ENCODE results near the gene ING4. TPM values are rescaled to one million over a fixed set of nuclear protein-coding genes. Genes with fewer than 3 reads are reported as not detected.

The ING4 gene
- total and polyA plus RNA-seq, 4 donors: 13.9 to 18.1 (median 15.2) TPM

DNA sequence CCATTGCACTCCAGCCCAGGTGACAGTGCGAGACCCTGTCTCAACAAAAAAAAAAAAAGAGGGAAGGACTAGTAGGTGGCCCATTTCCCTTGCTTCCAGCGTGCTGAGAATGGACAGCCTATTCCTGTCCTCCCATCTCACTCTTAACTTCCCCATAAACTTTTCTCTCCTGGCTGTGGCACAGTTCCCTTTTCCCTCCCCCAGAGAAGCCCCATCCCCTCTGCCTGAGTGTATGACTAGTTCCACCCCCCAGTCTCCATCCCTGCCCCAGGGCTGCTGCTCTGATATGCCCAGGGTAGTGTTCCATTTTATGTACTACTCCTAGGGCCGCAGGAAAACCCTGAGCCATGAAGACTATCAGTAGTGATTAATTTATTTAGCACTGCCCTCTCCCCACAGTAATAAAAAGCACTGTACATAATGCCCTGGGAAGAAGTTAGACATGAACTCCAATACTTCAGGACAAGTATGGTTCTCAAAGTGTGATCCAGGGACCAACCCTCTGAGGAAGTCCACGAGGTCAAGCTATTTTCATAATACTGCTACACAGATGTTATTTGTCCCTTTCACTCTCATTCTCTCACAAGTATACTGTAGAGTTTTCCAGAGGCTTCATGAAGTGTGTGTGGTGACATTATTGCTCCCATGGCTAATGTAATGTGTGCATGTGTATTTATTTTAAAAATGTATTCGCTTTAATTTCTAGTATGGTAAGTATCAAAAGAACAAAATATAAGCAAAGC lies 44.3 kb downstream of the ING4 start (continued):
- TF ChIP-seq ZBTB33 (IDR thresholded peaks at IDR 0.05) (no peak), SP1 (IDR thresholded peaks at IDR 0.05) (no peak), GABPA (IDR thresholded peaks at IDR 0.05 in 1 of 2, conservative IDR thresholded peaks at IDR 0.05 in 1 of 2) (no peak), NR2F2 (IDR thresholded peaks at IDR 0.05) (no peak), TAF1 (conservative IDR thresholded peaks at IDR 0.05) (no peak), RAD21 (IDR thresholded peaks at IDR 0.05) (no peak)

DNA sequence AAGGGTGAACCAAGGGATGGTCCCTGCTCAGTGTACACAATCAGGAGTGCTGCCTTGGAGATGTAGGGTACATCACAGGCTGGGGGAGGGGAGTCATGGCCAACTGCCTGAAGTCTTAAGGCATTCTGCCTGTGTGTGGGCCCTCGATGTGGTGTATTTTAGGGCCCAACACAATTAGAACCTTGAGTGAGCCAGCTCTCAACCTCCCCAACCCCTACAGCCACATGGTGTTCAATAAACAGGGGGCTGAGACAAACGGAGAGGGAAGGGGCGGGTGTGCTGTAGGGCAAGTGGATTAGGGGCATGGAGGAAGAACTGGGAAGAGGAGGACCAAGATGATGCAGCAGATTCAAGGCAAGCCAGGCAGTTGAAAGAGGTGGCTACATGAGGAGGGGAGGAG lies 47.1 kb downstream of the ING4 start:
- Histone ChIP-seq H3K36me3 (ENCODE audit: control insufficient read depth in 4 of 4, insufficient read depth in 3 of 4, low read depth in 1 of 4, low read length in 3 of 4) (no peaks in the 10 kb centered on the region), H3K27me3 (ENCODE audit: control insufficient read depth in 4 of 4, insufficient read depth in 4 of 4, low read length in 3 of 4) (no peaks in the 10 kb centered on the region), H3K9ac (ENCODE audit: low read depth in 1 of 2, low read length in 2 of 2) (no peak overlapping the region), H3K4me1 (ENCODE audit: control insufficient read depth in 4 of 4, insufficient read depth in 4 of 4, low read length in 3 of 4) (peaks cover 13 to 24% (median 19%) of the 10 kb centered on the region in 4 donors), H3K27ac (ENCODE audit: low read depth in 1 of 2, low read length in 2 of 2) (no peak overlapping the region), H3K9me3 (ENCODE audit: control insufficient read depth in 4 of 4, low read length in 3 of 4) (no peaks in the 10 kb centered on the region), H3K4me3 (ENCODE audit: low read depth in 1 of 3, low read length in 3 of 3) (no peak overlapping the region)
- no peak for TF ChIP-seq JUND (IDR thresholded peaks at IDR 0.05)
- no peak for TF ChIP-seq RXRA (IDR thresholded peaks at IDR 0.05)
- TF ChIP-seq, protein P1, sequence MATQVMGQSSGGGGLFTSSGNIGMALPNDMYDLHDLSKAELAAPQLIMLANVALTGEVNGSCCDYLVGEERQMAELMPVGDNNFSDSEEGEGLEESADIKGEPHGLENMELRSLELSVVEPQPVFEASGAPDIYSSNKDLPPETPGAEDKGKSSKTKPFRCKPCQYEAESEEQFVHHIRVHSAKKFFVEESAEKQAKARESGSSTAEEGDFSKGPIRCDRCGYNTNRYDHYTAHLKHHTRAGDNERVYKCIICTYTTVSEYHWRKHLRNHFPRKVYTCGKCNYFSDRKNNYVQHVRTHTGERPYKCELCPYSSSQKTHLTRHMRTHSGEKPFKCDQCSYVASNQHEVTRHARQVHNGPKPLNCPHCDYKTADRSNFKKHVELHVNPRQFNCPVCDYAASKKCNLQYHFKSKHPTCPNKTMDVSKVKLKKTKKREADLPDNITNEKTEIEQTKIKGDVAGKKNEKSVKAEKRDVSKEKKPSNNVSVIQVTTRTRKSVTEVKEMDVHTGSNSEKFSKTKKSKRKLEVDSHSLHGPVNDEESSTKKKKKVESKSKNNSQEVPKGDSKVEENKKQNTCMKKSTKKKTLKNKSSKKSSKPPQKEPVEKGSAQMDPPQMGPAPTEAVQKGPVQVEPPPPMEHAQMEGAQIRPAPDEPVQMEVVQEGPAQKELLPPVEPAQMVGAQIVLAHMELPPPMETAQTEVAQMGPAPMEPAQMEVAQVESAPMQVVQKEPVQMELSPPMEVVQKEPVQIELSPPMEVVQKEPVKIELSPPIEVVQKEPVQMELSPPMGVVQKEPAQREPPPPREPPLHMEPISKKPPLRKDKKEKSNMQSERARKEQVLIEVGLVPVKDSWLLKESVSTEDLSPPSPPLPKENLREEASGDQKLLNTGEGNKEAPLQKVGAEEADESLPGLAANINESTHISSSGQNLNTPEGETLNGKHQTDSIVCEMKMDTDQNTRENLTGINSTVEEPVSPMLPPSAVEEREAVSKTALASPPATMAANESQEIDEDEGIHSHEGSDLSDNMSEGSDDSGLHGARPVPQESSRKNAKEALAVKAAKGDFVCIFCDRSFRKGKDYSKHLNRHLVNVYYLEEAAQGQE (IDR thresholded peaks at IDR 0.05): no peak
- TF ChIP-seq, protein P2, sequence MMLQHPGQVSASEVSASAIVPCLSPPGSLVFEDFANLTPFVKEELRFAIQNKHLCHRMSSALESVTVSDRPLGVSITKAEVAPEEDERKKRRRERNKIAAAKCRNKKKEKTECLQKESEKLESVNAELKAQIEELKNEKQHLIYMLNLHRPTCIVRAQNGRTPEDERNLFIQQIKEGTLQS (IDR thresholded peaks at IDR 0.05): no peak
- no peak for TF ChIP-seq SP1 (IDR thresholded peaks at IDR 0.05)
- TF ChIP-seq TAF1 (conservative IDR thresholded peaks at IDR 0.05): no peak
- TF ChIP-seq YY1 (IDR thresholded peaks at IDR 0.05): no peak
- no peak for TF ChIP-seq RAD21 (IDR thresholded peaks at IDR 0.05)
- no peak for TF ChIP-seq GABPA (IDR thresholded peaks at IDR 0.05 in 1 of 2, conservative IDR thresholded peaks at IDR 0.05 in 1 of 2)
- no peak for TF ChIP-seq FOXA1 (IDR thresholded peaks at IDR 0.05)
- no peak for DNase-seq (ENCODE audit: low spot score)
- 73% methylated on average over 3 of the region's 3 CpGs for WGBS

DNA sequence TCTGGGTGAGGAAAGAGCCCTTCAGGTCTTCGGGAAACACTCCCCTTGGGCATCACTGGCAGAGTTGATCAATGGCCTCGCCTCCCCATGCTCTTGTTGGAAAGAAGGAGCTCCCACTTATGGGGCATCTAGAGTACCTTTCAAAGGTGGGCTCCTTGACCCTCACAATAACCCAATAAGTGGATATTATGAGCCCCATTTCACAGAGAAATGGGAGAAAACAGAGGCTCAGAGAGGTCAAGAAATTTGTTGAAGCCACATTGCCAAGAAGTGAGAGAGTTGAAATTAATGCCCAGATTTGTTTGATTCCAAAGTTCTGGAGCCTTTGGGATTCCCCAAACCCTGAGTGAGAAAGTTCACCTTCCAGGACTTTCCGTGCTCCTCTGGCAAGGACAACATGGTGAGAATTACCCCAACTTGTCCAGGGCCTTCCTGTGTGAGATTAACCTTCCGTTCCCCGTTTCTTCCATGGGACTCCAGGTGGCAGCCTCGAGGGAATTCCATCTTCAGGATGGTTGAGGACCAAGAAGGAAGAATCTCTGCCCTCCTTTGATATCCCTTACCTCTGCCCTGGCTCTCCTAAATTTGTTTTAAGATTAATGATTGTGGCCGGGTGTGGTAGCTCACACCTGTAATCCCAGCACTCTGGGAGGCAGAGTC lies 48.3 kb downstream of the ING4 start:
- 45% methylated on average over 7 of the region's 7 CpGs for WGBS
- Histone ChIP-seq H3K9ac (ENCODE audit: low read depth in 1 of 2, low read length in 2 of 2) (peak overlapping the region in 1 of 2 donors; percentile 8), H3K27me3 (ENCODE audit: control insufficient read depth in 4 of 4, insufficient read depth in 4 of 4, low read length in 3 of 4) (no peaks in the 10 kb centered on the region), H3K4me3 (ENCODE audit: low read depth in 1 of 3, low read length in 3 of 3) (no peak overlapping the region), H3K36me3 (ENCODE audit: control insufficient read depth in 4 of 4, insufficient read depth in 3 of 4, low read depth in 1 of 4, low read length in 3 of 4) (no peaks in the 10 kb centered on the region), H3K4me1 (ENCODE audit: control insufficient read depth in 4 of 4, insufficient read depth in 4 of 4, low read length in 3 of 4) (peaks cover 13 to 19% (median 16%) of the 10 kb centered on the region in 4 donors), H3K27ac (ENCODE audit: low read depth in 1 of 2, low read length in 2 of 2) (peak overlapping the region; percentile 38 to 89), H3K9me3 (ENCODE audit: control insufficient read depth in 4 of 4, low read length in 3 of 4) (no peaks in the 10 kb centered on the region)
- no peak for TF ChIP-seq GABPA (IDR thresholded peaks at IDR 0.05 in 1 of 2, conservative IDR thresholded peaks at IDR 0.05 in 1 of 2)
- TF ChIP-seq MAX (IDR thresholded peaks at IDR 0.05): peak; percentile 10
- peak; percentile 54 to 59 for TF ChIP-seq HNF4A (conservative IDR thresholded peaks at IDR 0.05)
- peak; percentile 28 for TF ChIP-seq SP1 (IDR thresholded peaks at IDR 0.05)
- no peak for TF ChIP-seq RAD21 (IDR thresholded peaks at IDR 0.05)
- peak in 1 of 2 donors; percentile 18 for TF ChIP-seq RXRA (IDR thresholded peaks at IDR 0.05)
- TF ChIP-seq YY1 (IDR thresholded peaks at IDR 0.05): peak; percentile 27
- no peak for TF ChIP-seq FOXA2 (IDR thresholded peaks at IDR 0.05)
- DNase-seq (ENCODE audit: low spot score): no peak

Measured in liver (tissue), 9 donors.